Testis (tissue), 2 donors: ENCODE results near the gene RHBDL3.

ENCODE experiments used
- POLR2A ChIP-seq: fragments of 450-650 bp; IDR thresholded peaks from one replicate; pipeline ENCODE4 v1.6.1; 2017; ENCODE audit warnings: antibody characterized with exemption, mild to moderate bottlenecking, moderate library complexity
- TF ChIP-seq, protein P1 (sequence below), 3 experiments: fragments of 450-650 bp in 2 of 3; fragments of 200-600 bp in 1 of 3; sonication (generic) in 1 of 3; IDR thresholded peaks; one replicate each; pipeline ENCODE4 v1.5.1; 2016 to 2019; ENCODE audit warnings: antibody characterized with exemption in 3 of 3, mild to moderate bottlenecking in 2 of 3, moderate library complexity in 1 of 3

DNA sequence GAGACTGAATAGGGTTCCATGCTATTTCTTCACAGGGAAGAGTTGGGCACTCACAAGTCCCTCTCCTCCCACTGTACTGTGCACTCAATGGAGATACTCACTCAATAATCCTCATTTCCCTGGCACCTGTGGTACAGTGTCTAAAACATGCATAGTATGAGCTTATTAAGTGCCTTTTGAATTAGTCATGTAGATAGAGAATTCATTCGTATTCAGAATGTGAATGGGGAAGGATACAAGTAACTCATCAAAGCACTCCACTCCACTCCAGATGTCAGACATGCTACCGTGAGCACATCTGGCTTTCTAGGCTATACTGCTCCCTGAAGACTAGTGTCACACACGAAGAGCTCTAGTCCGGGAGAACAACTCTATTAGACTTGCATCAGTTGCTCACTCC lies 70.1 kb downstream of the RHBDL3 start:
- TF ChIP-seq, protein P1, sequence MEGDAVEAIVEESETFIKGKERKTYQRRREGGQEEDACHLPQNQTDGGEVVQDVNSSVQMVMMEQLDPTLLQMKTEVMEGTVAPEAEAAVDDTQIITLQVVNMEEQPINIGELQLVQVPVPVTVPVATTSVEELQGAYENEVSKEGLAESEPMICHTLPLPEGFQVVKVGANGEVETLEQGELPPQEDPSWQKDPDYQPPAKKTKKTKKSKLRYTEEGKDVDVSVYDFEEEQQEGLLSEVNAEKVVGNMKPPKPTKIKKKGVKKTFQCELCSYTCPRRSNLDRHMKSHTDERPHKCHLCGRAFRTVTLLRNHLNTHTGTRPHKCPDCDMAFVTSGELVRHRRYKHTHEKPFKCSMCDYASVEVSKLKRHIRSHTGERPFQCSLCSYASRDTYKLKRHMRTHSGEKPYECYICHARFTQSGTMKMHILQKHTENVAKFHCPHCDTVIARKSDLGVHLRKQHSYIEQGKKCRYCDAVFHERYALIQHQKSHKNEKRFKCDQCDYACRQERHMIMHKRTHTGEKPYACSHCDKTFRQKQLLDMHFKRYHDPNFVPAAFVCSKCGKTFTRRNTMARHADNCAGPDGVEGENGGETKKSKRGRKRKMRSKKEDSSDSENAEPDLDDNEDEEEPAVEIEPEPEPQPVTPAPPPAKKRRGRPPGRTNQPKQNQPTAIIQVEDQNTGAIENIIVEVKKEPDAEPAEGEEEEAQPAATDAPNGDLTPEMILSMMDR (IDR thresholded peaks at IDR 0.05), result no peak
- TF ChIP-seq POLR2A, result no peak
